GM19467 (cell line): ENCODE results near the gene HSP90AB1.
"Not testable (repeated sequence)": the region's sequence is repeated elsewhere in the genome, so short reads cannot be mapped to it uniquely, and the experiment has no call there.

ENCODE experiments used
- ATAC-seq: cut with Tn5 transposase; IDR thresholded peaks from one replicate; pipeline ENCODE4 v1.9.1; 2021; ENCODE audit warnings: mild to moderate bottlenecking, moderate library complexity; ENCODE audit not compliant: unreplicated experiment

Gene HSP90AB1

GRCh38 chr6:44222486-44223318, 24.2 kb upstream of the HSP90AB1 start:
- ATAC-seq: no peak

- ATAC-seq: peak; percentile 36
Observed at GRCh38 chr6:44223319-44224028, 23.4 kb upstream of the HSP90AB1 start, which contains the start of gene SLC29A1. TSS of gene SLC29A1 (plus strand) at chr6:44223595. CDS start at chr6:44227314, 3,719 bp downstream.

- ATAC-seq: no peak
Observed at GRCh38 chr6:44224029-44224964, 22.6 kb upstream of the HSP90AB1 start.

- ATAC-seq: no peak
Observed at GRCh38 chr6:44224965-44225305, 22.0 kb upstream of the HSP90AB1 start.

GRCh38 chr6:44225579-44226325, 21.1 kb upstream of the HSP90AB1 start:
- ATAC-seq: no peak

GRCh38 chr6:44226368-44227147, 20.3 kb upstream of the HSP90AB1 start:
- ATAC-seq: no peak

- ATAC-seq: no peak
Observed at GRCh38 chr6:44227148-44227793, 19.6 kb upstream of the HSP90AB1 start.

GRCh38 chr6:44228031-44228430, 18.9 kb upstream of the HSP90AB1 start:
- no peak for ATAC-seq

GRCh38 chr6:44228433-44228832, 18.5 kb upstream of the HSP90AB1 start:
- ATAC-seq: no peak

GRCh38 chr6:44228836-44229235, 18.1 kb upstream of the HSP90AB1 start:
- no peak for ATAC-seq

GRCh38 chr6:44229376-44230033, 17.4 kb upstream of the HSP90AB1 start:
- no peak for ATAC-seq

- ATAC-seq: no peak
Observed at GRCh38 chr6:44230034-44230675, 16.7 kb upstream of the HSP90AB1 start.

GRCh38 chr6:44231426-44231825, 15.5 kb upstream of the HSP90AB1 start:
- ATAC-seq: not testable (repeated sequence)

- ATAC-seq: no peak
Observed at GRCh38 chr6:44232676-44233566, 14.0 kb upstream of the HSP90AB1 start.

GRCh38 chr6:44233567-44234100, 13.3 kb upstream of the HSP90AB1 start:
- ATAC-seq: no peak

- ATAC-seq: no peak
Observed at GRCh38 chr6:44234101-44235025, 12.5 kb upstream of the HSP90AB1 start.
